ENCODE measurements around the gene RNF168. TPM values are rescaled to one million over a fixed set of nuclear protein-coding genes. Genes with fewer than 3 reads are reported as not detected.

The RNF168 gene
- total RNA-seq, 1 experiment from 2014 or later = 25.1 TPM

- H3K4me3 ChIP-seq (replicated peaks in 1 of 2; ENCODE audit: low read depth in 1 of 2, low read length in 2 of 2) = no peak overlapping the region
- no peak overlapping the region for H3K27ac ChIP-seq (ENCODE audit: low read depth, low read length)
- BruUV-seq (replicated peaks) = no TSS peak
- no peaks in the 10 kb centered on the region for H3K4me1 ChIP-seq (ENCODE audit: control insufficient read depth in 1 of 2, insufficient read depth in 2 of 2, low read length in 2 of 2)
- ChIA-PET RAD21 (ENCODE audit: low non-redundant PET in 1 of 2, low total read pairs in 2 of 2, uncharacterized antibody in 2 of 2, unreplicated experiment in 2 of 2) (interaction anchor here in 1 of 2 experiments (0.6 to 0.9 kb wide), 3 partner anchors 15 to 232 kb away, joined by 3 read pairs; no protein-coding TSS in a partner anchor), POLR2A (no interaction called here), CTCF (interaction anchor here (0.7 to 1.4 kb wide), 5 partner anchors 17 to 233 kb away, joined by 3 to 10 read pairs (median 4); no protein-coding TSS in a partner anchor)
- intact Hi-C loops (cut with micrococcal nuclease) = loop anchor here (2.0 kb wide), 1 partner anchor 33 kb away; no protein-coding TSS in a partner anchor
- peaks cover 55% of the 10 kb centered on the region for H3K79me2 ChIP-seq (ENCODE audit: insufficient read depth, low read length)
- H3K9me3 ChIP-seq (ENCODE audit: control insufficient read depth in 1 of 2, insufficient read depth in 1 of 2, low read depth in 1 of 2, low read length in 2 of 2) = no peaks in the 10 kb centered on the region
- H4K20me1 ChIP-seq (ENCODE audit: insufficient read depth) = peaks cover 7% of the 10 kb centered on the region; the same call in 1 of the 2 replicates
- DNase-seq (ENCODE audit: low read depth, low spot score) (no peak), ATAC-seq (peak; percentile 83)
- H2AFZ ChIP-seq (ENCODE audit: low read depth, low read length, poor library complexity, severe bottlenecking) = no peak overlapping the region
- TF ChIP-seq CTCF (IDR thresholded peaks at IDR 0.05 in 2 of 3, conservative IDR thresholded peaks at IDR 0.05 in 1 of 3; ENCODE audit: borderline replicate concordance in 1 of 3, insufficient read depth in 1 of 3, low read depth in 2 of 3, low read length in 2 of 3) (peak in 2 of 3 experiments; percentile 35 to 42; a peak in 4 of 6 replicates), EZH2 (IDR thresholded peaks at IDR 0.05) (no peak), RAD21 (IDR thresholded peaks at IDR 0.05; ENCODE audit: low read depth) (peak; percentile 49; the same call in 1 of the 2 replicates), ATF3 (IDR thresholded peaks at IDR 0.05) (no peak)
- no peak overlapping the region for H3K9ac ChIP-seq (ENCODE audit: low read length)
- no peaks in the 10 kb centered on the region for H3K27me3 ChIP-seq (ENCODE audit: insufficient read depth, low read length)
- H3K9me2 ChIP-seq (ENCODE audit: insufficient read depth) = no peaks in the 10 kb centered on the region
- H3K36me3 ChIP-seq (ENCODE audit: control insufficient read depth in 1 of 2, insufficient read depth in 2 of 2, low read length in 2 of 2) = peaks cover 27 to 45% of the 10 kb centered on the region in 2 experiments
- H3K4me2 ChIP-seq (ENCODE audit: low read length) = no peak overlapping the region
Observed at GRCh38 chr3:196486263-196486662, 17.3 kb downstream of the RNF168 start.

GRCh38 chr3:196477678-196478077 is 25.9 kb downstream of the RNF168 start:
- DNase-seq (ENCODE audit: low read depth, low spot score) (no peak), ATAC-seq (no peak)
- no peaks in the 10 kb centered on the region for H3K27me3 ChIP-seq (ENCODE audit: insufficient read depth, low read length)
- peaks cover 8% of the 10 kb centered on the region; the same call in 1 of the 2 replicates for H3K79me2 ChIP-seq (ENCODE audit: insufficient read depth, low read length)
- ChIA-PET POLR2A (interaction anchor here (1.2 kb wide), 1 partner anchor 9 kb away, joined by 3 read pairs; no protein-coding TSS in a partner anchor), RAD21 (ENCODE audit: low non-redundant PET in 1 of 2, low total read pairs in 2 of 2, uncharacterized antibody in 2 of 2, unreplicated experiment in 2 of 2) (no interaction called here), CTCF (no interaction called here)
- H3K27ac ChIP-seq (ENCODE audit: low read depth, low read length) = no peak overlapping the region
- H3K36me3 ChIP-seq (ENCODE audit: control insufficient read depth in 1 of 2, insufficient read depth in 2 of 2, low read length in 2 of 2) = peaks cover 28 to 32% of the 10 kb centered on the region in 2 experiments
- H3K9ac ChIP-seq (ENCODE audit: low read length) = no peak overlapping the region
- H3K4me1 ChIP-seq (ENCODE audit: control insufficient read depth in 1 of 2, insufficient read depth in 2 of 2, low read length in 2 of 2) = no peaks in the 10 kb centered on the region
- H3K9me2 ChIP-seq (ENCODE audit: insufficient read depth) = no peaks in the 10 kb centered on the region
- no peak overlapping the region for H3K4me2 ChIP-seq (ENCODE audit: low read length)
- H4K20me1 ChIP-seq (ENCODE audit: insufficient read depth) = no peaks in the 10 kb centered on the region
- no peak overlapping the region for H2AFZ ChIP-seq (ENCODE audit: low read depth, low read length, poor library complexity, severe bottlenecking)
- no TSS peak for BruUV-seq (replicated peaks)
- intact Hi-C loops (cut with micrococcal nuclease) = no loop called here
- no peak overlapping the region for H3K4me3 ChIP-seq (replicated peaks in 1 of 2; ENCODE audit: low read depth in 1 of 2, low read length in 2 of 2)
- H3K9me3 ChIP-seq (ENCODE audit: control insufficient read depth in 1 of 2, insufficient read depth in 1 of 2, low read depth in 1 of 2, low read length in 2 of 2) = no peaks in the 10 kb centered on the region
- TF ChIP-seq CBX3 (IDR thresholded peaks at IDR 0.05; ENCODE audit: low read depth) (no peak), SIN3A (IDR thresholded peaks at IDR 0.05; ENCODE audit: low read depth) (no peak), POLR2A (IDR thresholded peaks at IDR 0.05; ENCODE audit: borderline replicate concordance, extremely low read depth, insufficient read depth, insufficient read length) (no peak), REST (IDR thresholded peaks at IDR 0.05; ENCODE audit: low read depth) (no peak), ZBTB33 (IDR thresholded peaks at IDR 0.05; ENCODE audit: extremely low read depth, insufficient replicate concordance, low read length) (no peak), YY1 (IDR thresholded peaks at IDR 0.05; ENCODE audit: extremely low read depth, insufficient replicate concordance, low read depth, low read length) (no peak), EZH2 (IDR thresholded peaks at IDR 0.05) (no peak), MAX (IDR thresholded peaks at IDR 0.05) (no peak)
